Stimulated activated naive CD4-positive, alpha-beta T cell (primary cell): ENCODE measurements around the gene OTUD3.
"Not testable (repeated sequence)": the region's sequence is repeated elsewhere in the genome, so short reads cannot be mapped to it uniquely, and the experiment has no call there.

ENCODE experiments used
- DNase-seq, 6 experiments: peaks; one replicate each; lab custom pipeline; 2025; lab: John Stamatoyannopoulos, UW

OTUD3 gene

GRCh38 chr1:19920132-19920710, 38.0 kb downstream of the OTUD3 start:
- no peak for DNase-seq

- no peak for DNase-seq
These were observed 39.1 kb downstream of the OTUD3 start for GRCh38 chr1:19921310-19921709.

DNA sequence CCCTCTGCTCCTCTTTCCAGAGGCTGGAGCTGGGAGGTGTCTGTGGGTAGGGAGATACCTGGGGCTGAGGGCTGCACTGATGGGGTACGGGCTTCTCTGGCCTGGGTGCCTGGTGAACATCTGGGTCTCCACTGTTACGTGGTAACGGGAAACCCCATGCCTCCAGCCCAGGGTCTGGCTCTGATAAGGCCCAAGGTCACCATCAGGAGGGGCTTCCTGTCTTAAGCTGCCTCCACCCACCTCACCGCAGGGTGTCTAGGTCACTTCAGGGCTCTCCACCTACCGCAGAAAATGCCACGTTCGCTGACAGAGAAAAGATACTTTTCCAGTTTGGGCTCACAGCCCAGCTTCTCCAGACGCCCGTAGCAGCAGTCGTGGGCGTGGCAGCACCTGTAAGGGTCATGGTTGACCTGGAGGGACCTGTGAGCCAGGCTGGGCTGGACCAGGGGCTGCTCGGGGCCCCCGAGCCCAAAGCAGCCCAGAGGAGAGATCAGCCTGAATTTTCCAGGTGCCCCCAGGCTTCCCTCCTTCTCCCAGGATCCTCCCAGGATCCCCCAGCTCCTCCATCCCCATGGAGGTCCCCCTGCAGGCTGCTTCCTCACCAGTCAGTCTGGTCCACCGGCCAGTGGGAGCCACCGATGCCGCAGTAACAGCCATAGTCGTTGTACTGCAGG, 40.0 kb downstream of the OTUD3 start:
- DNase-seq: no peak

DNA sequence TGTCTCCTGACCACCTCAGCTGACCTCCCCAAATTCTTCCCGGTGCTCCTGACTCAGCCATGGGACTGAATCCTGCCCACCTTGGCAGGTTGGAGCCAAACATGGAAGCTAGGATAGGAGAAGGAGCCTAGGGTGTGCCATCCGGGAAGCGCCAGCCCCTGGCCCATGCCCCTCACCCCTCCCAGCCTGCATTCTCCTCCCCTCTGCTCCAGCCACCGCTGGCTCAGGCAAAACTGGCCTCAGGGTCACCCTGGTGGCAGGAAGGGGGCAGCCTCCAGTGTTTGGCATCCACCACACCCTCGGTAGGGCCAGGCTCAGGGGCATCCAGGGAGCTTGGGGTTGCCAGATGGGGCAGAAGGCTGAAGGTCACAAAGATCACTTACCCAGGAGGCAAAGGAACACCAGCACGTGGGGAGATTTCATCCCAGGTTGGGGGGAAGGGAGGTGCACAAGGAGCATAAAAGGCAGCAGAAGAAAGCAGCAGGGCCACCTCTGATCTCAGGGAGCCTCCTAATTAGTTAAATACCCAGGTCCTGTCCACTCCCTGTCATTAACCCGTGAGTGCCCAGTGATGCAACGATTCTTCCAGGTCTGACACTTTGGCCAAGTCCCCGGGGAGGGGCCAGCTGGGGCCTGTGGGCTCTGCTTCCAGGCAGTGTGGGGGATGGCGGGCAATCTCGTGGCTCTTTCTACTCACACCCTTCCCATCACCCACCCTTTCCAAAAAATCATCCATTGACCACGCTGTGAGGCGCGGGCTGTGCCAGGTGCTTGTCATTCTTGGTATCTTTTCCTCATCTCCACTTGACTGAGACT, 41.1 kb downstream of the OTUD3 start, which contains the start of gene PLA2G2E:
PLA2G2E (minus strand) TSS at position 481 of the 816 bp plus-strand sequence; CDS start at position 423, 58 bp downstream.
- DNase-seq: no peak

GRCh38 chr1:19923953-19924346, 41.8 kb downstream of the OTUD3 start:
- DNase-seq: no peak

- no peak for DNase-seq
These were observed 43.3 kb downstream of the OTUD3 start for GRCh38 chr1:19925342-19926070.

DNA sequence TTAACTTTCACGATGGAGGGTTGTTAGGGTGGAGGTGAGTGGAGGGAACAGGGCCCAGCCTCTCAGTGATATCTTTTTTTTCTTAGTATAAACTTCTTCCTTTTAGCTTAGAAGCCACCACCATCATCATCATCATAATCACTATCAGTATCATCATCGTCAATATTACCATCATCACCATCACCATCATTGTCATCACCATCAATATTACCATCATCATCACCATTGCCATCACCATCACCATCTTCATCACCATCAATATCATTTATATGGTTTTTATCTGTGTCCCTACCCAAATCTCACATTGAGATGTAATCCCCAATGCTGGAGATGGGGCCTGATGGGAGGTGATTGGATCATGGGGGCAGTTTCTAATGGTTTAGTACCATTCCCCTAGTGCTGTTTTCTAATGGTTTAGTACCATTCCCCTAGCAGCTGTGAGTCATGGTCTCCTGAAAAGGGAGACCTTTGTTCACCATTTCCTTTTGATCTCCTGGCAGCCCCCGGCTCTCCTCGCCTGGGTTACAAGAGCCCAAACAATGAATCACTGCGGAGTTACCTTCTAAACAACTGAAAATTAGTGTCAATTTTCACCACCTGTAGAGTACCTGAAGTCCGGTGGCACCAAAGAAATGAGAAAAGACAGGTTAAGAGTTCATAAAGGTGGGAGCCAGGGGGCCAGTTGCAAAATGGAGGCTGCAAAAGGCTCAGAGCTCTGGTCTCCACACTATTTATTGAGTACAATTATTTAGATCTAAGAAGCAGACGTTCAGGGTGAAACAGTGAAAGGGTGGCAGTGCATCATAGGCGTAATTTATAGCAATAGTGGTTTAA, 44.3 kb downstream of the OTUD3 start:
- no peak for DNase-seq

- not testable (repeated sequence) for DNase-seq
These were observed 44.9 kb downstream of the OTUD3 start for GRCh38 chr1:19927130-19927421.

DNA sequence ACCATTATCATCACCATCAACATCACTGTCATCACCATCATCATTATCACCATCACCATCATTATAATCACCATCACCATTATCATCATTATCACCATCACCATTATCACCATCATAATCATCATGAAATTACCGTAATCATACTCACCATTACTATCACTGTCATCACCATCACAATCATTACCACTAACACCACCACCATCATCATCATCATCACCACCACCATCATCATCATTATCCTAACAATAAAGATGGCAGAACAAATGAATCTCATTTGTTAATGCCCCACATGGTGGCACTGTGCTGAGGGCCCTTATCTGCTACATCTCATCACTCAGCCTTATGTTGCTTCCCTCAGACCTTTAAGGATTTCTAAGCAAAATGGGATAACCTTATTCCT, 50.7 kb downstream of the OTUD3 start:
- DNase-seq: no peak

DNA sequence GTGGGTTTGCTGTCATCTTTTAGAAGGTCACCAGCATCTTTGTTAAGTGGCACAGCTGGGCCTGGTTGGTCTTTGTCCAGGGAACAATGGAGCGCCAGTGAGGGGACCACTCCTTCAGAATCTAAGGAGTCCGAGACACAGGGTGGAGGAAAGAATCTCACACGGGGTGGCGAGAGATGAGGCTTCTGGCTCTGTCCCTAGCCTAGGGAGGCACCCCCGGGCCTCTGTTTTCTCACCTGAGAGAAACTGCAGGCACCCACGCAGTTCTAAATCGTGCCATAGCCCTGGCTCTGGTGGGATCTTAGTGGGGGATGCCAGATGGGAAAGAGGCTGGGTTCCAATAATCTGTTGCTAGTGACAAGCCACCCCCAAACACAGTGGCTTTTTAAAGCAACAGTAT, 52.1 kb downstream of the OTUD3 start:
- no peak for DNase-seq

DNA sequence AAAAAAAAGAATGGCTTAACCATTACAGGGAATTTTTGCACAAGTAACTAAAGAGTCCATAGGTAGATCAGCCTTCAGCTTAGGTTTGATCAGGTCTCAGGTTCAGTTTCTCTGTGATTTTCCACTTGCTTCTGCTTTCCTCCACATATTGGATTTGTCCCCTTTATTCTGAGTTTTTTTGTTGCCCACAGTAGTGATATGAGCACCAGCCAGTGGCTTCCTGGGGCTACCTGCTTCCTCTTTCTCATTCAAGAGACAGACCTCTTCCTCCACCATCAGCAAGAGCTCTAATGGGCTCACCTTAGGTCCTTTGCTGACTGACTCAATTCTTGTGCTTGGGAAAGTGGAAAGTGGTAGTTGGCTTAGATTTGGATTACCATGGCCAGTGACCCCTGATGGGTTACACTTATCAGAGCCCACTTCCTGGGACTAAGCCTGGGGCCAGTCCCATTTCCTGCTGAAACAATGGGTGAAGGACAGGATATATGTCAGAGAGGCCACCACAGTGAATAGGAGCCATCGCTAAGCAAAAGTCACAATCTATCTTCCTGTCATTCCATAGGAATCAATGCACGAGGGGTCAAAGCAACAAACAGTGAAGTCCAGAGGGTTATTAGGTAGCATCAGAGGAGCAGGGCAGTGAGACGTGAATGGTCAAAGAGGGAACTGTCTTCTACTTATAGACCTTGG, 54.0 kb downstream of the OTUD3 start:
- DNase-seq: no peak

DNA sequence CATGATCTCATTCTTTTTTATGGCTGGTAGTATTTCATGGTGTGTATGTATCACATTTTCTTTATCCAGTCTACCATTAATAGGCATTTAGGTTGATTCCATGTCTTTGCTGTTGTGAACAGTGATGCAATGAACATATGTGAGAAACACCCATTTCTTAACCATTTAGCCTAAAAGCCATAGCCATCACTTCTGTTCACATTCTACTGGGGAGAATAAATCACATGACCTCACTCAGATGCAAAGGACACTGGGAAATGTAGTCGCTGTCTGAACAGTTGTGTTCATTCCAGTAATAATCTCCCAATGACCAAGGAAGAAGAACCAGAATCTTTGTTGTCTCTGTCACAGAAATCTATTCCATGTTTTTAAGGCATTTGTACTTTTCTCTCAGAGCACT, 56.3 kb downstream of the OTUD3 start:
- DNase-seq: no peak

DNA sequence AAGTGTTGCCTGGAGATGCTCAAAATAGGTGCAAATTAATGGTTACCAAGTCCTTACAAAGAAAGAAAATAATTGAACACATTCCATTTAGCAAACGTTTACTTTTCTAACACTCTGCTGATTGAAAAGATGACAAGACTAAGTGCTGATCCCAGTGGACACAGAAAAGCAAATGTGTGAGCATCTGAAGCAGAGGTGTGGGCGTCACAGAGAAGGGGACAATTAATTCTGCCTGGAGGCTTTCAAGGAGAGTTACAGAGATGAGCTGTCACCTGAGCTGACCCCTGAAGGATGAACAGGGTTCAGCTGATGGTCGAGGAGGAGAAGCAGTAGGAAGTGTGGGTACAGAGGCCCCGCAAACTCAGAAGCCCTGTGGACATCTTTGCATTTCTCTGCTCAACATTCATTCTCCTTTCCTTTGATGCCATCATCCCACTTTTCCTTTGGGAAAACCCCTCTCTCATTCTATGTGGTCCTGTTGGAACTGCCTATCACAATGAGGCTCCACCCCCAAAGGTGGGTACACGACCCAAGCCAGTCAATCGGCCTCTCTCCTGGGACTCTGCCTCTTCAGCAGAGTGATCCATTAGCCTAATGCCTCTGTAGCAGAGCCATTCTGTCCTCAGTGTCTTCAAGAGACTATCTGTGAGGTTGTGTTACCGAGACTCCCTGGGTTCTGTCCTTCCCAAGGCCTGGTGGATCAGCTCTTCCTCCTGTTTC, 58.5 kb downstream of the OTUD3 start:
- DNase-seq: no peak

DNA sequence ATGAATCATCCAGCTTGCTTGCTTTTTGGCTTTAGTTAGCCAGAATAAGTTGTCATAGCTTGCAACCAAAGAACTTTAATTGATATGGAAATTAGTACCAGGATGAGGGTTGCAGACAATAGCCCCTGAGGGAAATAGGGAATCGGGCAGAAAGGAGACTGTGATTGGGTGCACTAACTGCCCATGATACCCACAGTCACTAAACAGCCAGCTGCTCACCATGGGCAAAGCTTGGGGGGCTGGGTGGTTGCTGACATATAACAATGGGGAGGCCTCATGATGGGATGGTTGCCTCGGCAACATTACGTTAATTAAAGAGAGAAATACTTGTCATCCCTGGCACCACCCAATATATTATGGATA, 59.0 kb downstream of the OTUD3 start:
- DNase-seq: no peak

- DNase-seq: no peak
These were observed 59.9 kb downstream of the OTUD3 start for GRCh38 chr1:19942088-19942487.

- no peak for DNase-seq
These were observed 60.5 kb downstream of the OTUD3 start for GRCh38 chr1:19942657-19943056.

DNA sequence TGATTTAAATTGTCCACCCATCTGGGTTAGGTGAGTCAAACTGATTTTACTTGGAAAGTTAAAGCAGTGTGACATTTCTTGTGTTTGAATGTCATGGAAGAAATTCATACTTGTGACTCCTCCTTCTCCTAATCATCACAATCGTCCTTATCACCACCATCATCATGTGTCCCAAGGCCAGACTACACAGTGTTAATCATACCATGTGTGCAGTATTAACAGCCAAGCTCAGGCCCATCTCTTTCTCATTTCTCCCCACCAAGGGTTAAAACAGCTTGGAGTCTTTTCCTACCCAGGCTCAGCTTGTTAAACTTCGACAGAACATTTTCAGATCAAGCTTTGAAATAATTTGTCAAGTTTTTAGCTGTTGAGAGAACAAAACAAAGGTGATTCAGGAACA, 63.7 kb downstream of the OTUD3 start:
- no peak for DNase-seq

GRCh38 chr1:19946331-19946751, 64.1 kb downstream of the OTUD3 start:
- no peak for DNase-seq

- DNase-seq: no peak
These were observed 64.8 kb downstream of the OTUD3 start for GRCh38 chr1:19946971-19947370.

DNA sequence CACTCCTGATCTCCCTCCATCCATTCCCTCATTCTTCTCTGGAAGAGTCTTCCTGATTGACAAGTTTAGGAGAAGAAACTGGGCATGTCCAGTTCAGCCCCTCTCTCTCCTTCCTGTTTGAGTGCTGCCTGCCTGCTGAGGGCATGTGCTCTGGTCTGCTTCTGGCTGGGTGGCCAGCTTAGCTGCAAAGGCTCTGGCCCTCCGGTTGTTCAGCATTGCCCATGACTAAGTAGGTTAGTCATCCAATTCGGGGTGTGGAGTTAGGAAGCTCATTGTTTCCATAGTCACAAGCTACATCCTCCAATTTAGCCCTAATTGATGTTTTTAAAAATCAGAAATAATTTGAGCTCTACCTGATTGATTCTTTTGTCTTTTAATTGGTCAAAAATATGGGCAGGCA, 66.8 kb downstream of the OTUD3 start:
- no peak for DNase-seq

DNA sequence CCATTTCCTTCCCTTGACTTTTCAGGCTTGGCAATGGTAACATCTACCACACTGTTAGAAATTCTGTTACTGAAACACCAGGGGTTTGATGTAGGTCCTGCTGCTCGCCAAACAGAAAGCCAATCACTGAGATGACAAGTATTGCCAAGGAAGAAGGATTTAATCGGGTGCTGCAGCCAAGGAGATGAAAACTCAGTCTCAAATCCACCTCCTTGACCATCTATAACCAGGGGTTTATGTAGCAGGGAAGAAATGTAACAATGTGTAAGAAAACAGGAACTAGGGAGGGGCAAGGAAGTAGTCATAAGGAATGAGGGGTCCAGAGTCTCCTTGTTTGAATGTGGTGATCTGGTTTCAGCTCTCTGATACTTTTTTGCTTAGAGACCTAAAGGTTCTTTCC, 71.9 kb downstream of the OTUD3 start:
- DNase-seq: no peak
